Forelimb muscle (tissue), 1 donor: ENCODE measurements around the gene KLHL29. TPM values are rescaled to one million over a fixed set of nuclear protein-coding genes. Genes with fewer than 3 reads are reported as not detected.

Source experiments
- DNase-seq: peaks from one replicate; pipeline ENCODE4 v3.0.0-alpha.2; 2013; ENCODE audit warnings: low read depth
- polyA plus RNA-seq: library from polyadenylated mRNA; unstranded; fragments of 120-200 nt; gene quantifications from one replicate; pipeline ENCODE4 v1.2.1, GENCODE V29; 2013; ENCODE audit not compliant: insufficient read length

The KLHL29 gene
- polyA plus RNA-seq, 1 donor, result 7.3 TPM

GRCh38 chr2:23694058-23695045, 309.4 kb downstream of the KLHL29 start:
- no peak for DNase-seq

- no peak for DNase-seq
Observed at GRCh38 chr2:23695214-23695889, 310.4 kb downstream of the KLHL29 start.

DNA sequence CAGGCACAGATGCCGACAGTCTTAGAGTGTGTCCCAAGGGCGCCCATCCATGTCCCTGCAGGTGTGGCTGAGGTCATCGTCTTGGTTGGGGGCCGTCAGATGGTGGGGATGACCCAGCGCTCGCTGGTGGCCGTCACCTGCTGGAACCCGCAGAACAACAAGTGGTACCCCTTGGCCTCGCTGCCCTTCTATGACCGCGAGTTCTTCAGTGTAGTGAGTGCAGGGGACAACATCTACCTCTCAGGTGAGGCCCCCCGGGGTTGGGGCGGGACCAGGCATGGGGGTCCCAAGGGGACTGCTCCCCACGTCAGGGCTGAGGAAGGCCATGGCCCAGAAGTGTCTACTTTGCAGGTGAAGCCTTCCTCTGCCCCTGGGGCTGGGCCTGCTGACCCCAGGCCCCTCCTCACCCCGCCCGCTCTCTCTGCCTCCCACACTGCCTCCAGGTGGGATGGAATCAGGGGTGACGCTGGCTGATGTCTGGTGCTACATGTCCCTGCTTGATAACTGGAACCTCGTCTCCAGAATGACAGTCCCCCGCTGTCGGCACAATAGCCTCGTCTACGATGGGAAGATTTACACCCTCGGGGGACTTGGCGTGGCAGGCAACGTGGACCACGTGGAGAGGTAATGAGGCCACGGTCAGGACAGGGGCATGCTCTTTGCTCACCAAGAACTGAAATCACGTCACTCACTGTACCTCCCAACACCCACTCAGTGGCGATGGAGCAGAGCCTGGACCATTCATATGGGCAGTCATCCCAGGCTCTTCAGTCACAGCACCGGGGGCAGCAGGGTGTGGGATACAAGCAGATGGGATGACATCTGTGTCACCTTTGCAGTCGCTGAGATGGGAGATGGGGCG, 311.1 kb downstream of the KLHL29 start:
- DNase-seq, result no peak

DNA sequence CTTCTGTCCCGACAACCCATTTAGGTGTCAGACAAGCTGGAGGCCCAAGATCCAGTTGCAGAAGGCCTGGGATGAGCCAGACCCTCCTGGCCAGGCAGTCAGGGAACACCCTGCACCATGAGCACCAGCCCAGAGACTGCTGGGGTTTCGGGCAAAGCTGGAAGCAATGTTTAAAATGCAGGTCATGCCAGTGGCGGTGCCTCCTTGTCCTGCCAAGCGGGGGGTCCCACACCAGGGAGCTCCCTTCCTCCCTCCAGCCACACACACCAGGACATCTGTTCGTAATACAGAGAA, 311.7 kb downstream of the KLHL29 start:
- no peak for DNase-seq

DNA sequence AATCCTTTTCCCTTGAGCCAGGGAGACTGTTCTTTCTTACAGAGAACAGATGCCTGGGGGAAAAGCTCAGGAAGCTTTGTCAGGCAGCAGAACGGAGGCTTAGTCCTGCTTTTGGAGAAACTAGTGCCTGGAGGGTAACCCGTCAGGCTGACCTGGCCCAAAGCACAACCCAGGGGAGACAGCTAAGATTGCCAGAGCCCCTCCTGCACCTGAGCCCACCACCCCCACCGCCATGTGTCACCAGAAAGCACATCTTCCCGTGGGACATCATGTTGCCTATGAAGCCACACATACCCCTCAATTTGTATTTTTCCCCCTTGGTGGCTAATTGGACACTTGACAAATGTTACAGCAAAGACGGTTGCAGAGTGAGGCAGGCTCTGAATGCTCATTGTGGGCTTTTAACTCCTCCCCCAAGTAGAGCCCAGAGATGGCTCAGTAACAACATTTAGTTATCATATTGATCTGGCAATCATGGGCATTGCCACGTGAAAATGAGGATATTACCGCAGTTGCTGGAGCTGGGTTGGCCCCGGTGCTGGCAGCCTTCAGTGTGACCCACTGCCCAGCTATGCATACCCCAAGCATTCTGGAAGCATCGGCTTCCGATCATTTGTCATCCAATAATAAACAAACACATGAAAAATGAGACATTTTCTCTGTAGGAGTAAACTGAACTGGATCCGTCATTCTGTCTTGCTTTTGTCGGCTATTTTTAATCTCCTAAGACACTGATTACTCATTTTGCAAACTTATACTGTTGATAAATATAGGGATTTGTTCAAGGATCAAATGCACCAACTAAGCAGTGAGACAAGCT, 312.5 kb downstream of the KLHL29 start:
- DNase-seq, result no peak

DNA sequence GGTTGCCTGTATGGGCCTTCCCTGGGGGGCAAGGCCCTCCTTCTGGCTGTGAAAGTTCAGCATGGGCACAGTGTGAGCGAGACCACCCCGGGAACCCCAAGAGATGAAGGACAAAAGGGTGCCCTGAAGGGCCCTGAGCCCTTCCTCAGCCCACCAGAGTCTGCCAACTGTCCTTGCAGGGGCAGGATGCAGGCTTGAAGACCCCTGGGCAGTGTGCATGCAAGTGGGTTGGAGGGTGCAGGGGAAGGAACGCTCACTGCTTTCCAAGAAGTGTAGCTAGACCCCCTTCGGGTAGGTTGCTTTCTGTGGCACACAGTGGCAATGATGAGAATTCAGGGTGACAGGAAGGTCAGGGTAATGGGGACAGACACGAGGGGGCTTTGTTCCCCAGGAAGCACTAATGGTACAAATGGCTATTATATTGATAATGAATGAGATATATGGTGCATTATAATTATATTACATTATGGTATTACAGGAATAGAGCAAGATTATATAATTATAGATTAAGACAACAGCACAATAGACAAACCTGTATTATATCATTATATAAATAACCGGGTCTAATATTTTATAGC, 313.2 kb downstream of the KLHL29 start:
- no peak for DNase-seq

- no peak for DNase-seq
Observed at GRCh38 chr2:23698721-23699579, 314.0 kb downstream of the KLHL29 start.

DNA sequence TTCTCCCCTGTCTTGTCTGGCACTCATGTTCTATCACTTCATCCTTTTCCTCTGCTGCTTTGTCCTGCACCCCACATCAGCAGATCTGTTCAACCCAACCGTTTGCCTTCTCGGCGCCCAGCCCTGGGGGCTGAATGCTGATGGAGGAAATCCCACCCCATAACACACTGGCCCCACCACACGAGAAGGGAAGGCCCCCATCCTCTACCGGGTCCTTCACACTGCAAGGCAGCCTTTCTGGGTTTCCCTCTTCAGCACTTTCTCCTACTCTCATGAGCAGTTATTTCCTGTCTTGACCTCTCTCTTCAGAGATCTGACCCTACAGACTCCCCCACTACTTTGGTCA, 314.6 kb downstream of the KLHL29 start:
- no peak for DNase-seq

DNA sequence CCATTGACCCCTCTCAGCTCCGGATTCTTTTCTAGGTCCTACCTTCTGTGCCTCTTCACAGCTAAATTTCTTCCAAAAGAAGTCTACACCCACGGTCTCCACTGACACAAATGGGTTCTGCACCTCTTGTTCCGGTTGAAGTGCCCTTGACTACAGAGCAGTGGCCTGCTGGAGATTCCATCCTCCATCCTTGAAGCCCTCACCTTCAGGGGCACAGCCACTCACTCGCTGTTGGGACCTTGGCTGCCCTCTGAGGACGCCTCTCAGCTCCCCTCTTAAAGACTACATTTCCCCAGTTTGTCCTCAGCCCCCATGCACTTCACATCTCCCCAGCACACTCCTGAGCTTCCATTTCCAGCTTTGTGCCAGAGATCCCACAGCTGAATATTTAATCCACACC, 315.6 kb downstream of the KLHL29 start:
- DNase-seq, result no peak

- no peak for DNase-seq
Observed at GRCh38 chr2:23703037-23703582, 318.1 kb downstream of the KLHL29 start.

DNA sequence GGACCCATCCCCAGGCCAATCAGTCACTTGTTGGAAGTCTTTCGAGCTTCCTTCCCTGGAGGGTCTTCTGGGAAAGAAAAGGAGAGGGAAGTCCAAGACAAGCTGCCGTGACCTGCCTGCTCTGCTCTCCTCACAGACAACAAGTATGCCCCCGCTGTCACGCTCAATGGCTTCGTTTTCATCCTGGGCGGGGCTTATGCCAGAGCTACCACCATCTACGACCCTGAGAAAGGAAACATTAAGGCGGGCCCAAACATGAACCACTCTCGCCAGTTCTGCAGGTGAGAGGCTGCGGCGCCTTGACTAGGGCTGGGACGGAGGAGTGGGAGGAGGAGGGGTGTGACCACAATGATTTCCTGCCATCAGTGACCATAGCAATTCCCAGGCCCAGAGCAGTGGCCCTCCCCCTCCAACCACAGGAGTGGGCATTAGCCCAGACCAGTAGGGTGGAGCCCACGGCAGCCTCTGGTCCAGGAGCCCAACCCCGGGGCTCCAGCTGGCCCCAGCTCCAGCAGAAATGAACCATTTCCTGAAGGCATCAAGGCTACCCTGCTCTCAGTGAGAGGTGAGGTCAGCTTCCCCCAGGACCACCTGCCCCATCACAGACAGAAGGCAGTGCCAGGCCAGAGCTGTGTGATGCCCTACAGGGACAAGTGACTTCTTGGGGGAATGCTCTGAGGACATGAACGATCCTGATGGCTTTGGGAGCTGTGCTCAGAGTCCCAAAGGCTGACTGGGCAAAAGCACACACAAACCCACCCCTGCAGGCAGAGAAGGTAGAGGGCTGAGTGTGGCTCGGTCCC, 318.8 kb downstream of the KLHL29 start:
- no peak for DNase-seq

- DNase-seq, result no peak
Observed at GRCh38 chr2:23705771-23706612, 321.0 kb downstream of the KLHL29 start.

DNA sequence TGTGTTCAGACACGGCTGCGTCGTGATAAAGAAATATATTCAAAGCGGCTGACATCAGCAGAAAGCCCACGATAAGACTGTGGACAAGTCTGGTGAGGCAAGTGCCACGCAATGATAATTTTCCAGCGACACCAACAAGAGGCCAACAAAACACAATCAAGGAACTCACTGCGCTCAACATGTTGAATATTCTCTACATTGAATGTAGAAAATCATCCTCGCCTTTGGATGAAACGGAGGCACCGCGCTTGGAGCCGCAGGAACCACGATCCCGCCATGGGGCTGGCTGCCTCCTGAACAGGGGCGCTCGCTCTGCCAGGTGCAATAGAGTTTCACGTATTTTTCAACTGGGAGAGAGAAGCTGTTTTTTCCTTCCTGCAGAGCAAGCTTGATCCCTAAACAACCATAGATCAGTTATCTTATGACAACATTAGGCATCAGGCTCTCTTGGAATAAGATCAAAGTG, 321.7 kb downstream of the KLHL29 start:
- no peak for DNase-seq

DNA sequence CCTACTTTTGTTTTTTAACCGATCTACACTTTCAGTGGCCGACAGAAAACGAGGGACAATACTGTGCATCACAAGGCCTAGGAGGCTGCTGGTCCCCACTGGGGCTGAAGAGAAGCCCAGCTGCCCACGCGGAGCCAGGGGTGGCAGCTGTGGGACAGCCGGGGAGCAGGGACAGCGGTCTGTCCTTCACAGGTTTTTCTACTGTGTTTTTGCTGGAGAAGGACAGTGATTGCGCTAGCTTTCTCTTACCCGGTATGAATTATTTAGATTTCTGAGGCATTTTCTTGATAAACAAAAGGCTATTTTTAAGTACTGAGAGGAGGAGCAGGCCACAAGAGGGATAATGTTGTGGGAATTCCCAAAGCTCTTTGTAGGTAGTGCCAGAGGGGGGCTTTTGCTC, 322.1 kb downstream of the KLHL29 start:
- no peak for DNase-seq

GRCh38 chr2:23708771-23709170, 323.8 kb downstream of the KLHL29 start:
- no peak for DNase-seq

DNA sequence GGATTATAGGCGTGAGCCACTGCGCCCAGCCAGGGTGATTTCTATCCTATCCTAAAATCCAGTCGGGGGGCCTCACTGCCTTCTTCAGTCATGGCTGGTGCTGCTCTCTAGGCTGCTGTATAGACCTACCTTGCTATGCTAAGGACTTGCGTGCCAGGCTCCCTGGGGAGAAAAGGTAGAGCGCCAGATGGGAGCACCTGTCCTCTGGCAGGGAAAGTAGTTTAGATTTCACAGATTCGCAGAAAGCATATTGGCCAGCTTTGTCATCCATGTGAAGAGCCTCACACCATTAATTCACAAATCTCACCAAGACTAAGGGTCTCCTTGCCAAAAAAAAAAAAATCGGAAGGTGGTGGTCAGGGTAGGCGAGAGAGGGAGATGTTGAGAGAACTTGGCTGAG, 324.3 kb downstream of the KLHL29 start:
- DNase-seq, result no peak

DNA sequence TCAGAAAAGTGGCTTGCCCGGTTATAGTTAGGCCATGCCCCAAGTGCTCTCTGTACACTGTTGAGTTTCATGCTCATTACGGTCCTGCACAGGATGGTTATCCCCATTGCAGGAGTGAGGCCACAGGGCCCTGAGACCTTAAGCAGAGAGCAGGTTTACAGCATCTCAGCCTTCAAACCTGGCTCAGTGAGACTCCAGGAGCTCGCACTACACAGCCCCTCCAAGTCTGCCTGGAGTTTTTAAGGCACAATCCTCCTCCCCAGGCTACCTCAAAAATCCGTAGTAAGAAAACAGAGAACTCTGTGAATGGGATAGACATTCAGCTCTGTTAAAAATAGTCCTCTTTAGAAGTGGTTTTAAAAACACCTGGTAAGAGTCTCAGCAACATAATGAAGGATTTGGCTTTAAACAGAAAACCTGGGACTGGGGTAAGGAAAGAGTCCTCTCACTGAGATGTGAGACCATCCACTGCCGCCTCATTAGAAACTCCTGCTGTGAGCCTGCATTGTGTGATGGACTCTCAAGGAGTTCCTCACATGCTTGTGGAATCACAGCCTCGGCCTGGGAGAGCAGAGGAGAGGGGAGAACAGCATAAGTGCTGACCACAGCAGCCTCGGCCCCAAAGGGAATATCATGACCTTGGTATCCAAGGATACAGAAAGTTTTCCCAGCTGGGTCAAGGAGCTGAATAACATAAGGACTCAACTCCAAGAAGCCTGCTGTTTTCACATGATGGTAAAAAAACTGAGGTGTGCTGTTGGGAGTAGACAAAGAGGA, 327.2 kb downstream of the KLHL29 start:
- DNase-seq, result no peak
